Central memory CD4-positive, alpha-beta T cell (primary cell): ENCODE results near the gene PLPPR2.
"Not testable (repeated sequence)": the region's sequence is repeated elsewhere in the genome, so short reads cannot be mapped to it uniquely, and the experiment has no call there.

Experiments
- DNase-seq: peaks from one replicate; pipeline ENCODE4 v3.0.0; 2022

PLPPR2 gene

DNA sequence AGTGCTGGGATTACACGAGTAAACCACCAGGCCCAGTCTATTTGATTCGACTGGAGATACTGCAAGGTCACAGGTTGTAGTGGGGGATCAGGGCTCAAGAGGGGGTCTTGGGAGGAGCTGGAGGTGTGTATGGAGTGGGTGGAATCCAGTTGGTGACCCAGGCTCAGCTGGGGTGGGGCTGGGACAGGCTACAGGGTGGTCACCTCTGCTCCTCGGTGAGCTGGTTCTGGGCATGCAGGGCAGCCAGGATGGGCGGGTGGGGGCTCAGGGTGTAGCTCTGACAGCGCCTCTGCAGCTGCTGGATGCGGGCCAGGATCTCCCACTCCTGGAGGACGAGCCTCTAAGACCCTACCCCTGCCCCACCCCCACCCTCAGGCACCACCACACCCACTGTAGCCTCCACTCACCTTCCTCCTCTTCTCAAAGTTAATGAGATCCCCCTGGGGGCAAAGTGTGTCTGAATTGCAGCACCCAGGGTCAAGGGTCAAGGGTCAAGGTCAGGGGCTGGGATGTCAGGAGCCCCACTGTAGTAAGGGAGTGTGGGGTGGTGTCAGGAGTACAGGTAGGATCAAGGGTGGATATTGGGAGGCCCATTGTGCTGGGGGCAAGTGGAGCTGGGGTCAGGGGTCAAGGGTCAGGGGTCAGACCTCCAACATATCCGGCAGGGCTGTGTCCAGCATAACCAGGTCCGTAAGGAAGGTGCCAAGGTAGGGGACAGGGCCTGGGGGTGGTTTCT is 46.7 kb downstream of the PLPPR2 start:
- no peak for DNase-seq

DNA sequence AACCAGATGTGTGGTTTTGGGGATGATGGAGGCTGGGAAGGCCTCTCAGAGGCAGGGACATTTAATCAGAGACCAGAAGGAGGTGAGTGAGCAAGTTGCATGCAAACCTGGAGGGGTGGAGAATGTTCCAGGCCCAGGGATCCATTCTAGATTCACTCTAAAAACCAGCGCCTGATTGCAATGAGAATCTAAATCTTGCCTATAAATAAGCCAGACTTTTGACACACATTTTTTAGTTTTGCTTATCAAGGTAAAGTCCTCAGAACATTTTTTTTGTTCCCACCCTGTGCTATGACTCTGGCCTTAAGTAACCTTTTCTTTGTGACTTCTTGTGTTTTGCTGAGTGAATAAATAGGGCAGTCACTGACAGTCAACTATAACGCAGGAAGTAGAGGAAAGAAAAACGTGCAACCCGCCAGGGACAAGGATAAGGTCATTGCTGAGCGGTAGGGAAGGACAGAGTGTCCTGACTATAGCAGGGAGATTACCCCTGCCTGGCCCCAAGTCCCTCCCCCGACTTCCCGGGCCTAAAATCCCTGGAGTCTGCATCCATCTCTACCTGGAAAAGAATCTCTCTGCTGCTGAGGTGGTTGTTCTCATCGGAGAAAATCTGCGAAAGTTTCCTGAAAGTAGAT is 49.5 kb downstream of the PLPPR2 start:
- no peak for DNase-seq

DNA sequence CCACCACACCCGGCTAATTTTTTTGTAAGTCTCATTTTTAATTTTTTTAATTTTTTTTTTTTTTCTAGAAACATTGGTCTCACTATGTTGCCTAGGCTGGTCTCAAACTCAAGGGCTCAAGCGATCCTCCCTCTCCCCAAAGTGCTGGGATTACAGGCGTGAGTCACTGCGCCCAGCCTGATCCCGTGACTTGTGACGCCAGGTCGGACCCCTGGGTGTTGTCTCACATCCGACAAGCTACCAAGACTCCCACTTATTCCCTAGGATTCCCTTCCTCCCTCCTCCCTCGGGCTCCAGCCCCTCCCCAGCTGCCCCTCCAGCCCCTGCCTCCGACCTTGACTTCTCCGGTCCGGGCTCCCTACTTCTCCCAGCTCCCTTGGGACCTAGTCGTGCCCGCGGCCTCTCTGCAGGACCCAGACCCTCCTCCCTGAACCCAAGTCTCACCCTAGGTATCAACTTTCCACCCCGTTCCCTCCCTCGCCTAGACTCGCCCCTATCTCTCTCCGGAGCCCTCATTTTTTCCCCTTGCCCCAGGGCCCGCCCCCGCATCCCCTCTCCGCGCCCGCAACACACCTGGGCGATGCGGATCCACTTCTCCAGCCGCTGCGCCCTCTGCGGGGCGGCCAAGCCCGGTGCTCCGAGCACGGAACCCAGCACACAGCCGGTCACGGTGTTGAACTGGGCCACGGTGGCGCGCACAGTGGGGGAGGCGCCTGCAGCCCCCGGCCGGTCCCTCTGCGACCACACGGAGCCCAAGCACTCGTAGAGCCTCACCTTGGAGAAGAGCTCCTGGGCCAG is 50.8 kb downstream of the PLPPR2 start:
- DNase-seq = no peak

- DNase-seq = not testable (repeated sequence)
Measured at GRCh38 chr19:11406703-11407236, 51.5 kb downstream of the PLPPR2 start.

DNA sequence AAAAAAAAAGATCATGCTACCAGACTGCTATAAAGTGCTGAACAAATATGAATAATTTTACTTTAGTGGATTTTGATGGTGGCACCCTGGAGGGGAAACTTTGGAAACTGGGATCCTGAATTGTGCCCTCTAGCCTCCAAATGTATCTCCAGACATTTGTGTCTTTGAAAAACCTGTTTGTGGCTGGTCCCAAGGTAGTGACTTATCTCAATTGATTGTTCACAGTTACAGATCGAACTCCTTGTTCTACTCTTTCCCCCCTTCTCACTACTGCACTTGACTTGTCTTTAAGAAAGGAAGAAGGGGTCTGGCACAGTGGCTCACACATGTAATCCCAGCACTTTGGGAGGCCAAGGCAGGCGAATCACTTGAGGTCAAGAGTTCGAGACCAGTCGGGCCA is 53.4 kb downstream of the PLPPR2 start:
- DNase-seq = no peak

- DNase-seq = no peak
Measured at GRCh38 chr19:11410682-11411081, 55.5 kb downstream of the PLPPR2 start.

- no peak for DNase-seq
Measured at GRCh38 chr19:11414544-11414943, 59.3 kb downstream of the PLPPR2 start.
